GM18873 (cell line): ENCODE measurements around the gene SMIM45.

ENCODE experiments used
- ATAC-seq: cut with Tn5 transposase; IDR thresholded peaks from one replicate; pipeline ENCODE4 v1.9.1; 2021; ENCODE audit warnings: mild to moderate bottlenecking, moderate library complexity, moderate number of reproducible peaks; ENCODE audit not compliant: unreplicated experiment, low FRiP score

Gene SMIM45

GRCh38 chr22:41966225-41966606 lies 14.3 kb downstream of the SMIM45 start:
- ATAC-seq, result no peak

GRCh38 chr22:41966607-41967240 lies 14.8 kb downstream of the SMIM45 start:
- ATAC-seq, result no peak

GRCh38 chr22:41968601-41969000 lies 16.7 kb downstream of the SMIM45 start:
- no peak for ATAC-seq

- ATAC-seq, result no peak
These were observed 17.2 kb downstream of the SMIM45 start, which contains the start of gene SEPTIN3 for GRCh38 chr22:41969110-41969646. Gene SEPTIN3 (plus strand): TSS chr22:41969443. CDS start chr22:41971493, 2,050 bp downstream.

- ATAC-seq, result no peak
These were observed 18.7 kb downstream of the SMIM45 start for GRCh38 chr22:41970601-41971000.

GRCh38 chr22:41971431-41971830 lies 19.5 kb downstream of the SMIM45 start:
- no peak for ATAC-seq

GRCh38 chr22:41974691-41975290 lies 22.8 kb downstream of the SMIM45 start:
- ATAC-seq, result no peak

- no peak for ATAC-seq
These were observed 23.5 kb downstream of the SMIM45 start for GRCh38 chr22:41975299-41976069.

GRCh38 chr22:41976070-41976901 lies 24.3 kb downstream of the SMIM45 start:
- no peak for ATAC-seq

- no peak for ATAC-seq
These were observed 25.1 kb downstream of the SMIM45 start for GRCh38 chr22:41976961-41977566.

- ATAC-seq, result no peak
These were observed 26.8 kb downstream of the SMIM45 start for GRCh38 chr22:41978732-41979131.

GRCh38 chr22:41979423-41980250 lies 27.7 kb downstream of the SMIM45 start:
- no peak for ATAC-seq

GRCh38 chr22:41982865-41983264 lies 30.9 kb downstream of the SMIM45 start:
- ATAC-seq, result no peak

GRCh38 chr22:41983513-41984405 lies 31.8 kb downstream of the SMIM45 start:
- no peak for ATAC-seq

- no peak for ATAC-seq
These were observed 35.3 kb downstream of the SMIM45 start for GRCh38 chr22:41987276-41987675.

- no peak for ATAC-seq
These were observed 37.3 kb downstream of the SMIM45 start for GRCh38 chr22:41989246-41989645.

- no peak for ATAC-seq
These were observed 39.2 kb downstream of the SMIM45 start for GRCh38 chr22:41991111-41991510.

- no peak for ATAC-seq
These were observed 40.5 kb downstream of the SMIM45 start for GRCh38 chr22:41992496-41992895.
